Rectal smooth muscle tissue (tissue), 1 donor: ENCODE measurements around the gene ARL13B.

Source experiments
- H3K27ac ChIP-seq: one replicate; pipeline ENCODE4 v1.7.0; 2013; ENCODE audit warnings: low read depth, low read length, inconsistent platforms
- H3K27me3 ChIP-seq: one replicate; pipeline ENCODE4 v1.7.0; 2013; ENCODE audit warnings: low read length; ENCODE audit not compliant: control insufficient read depth, insufficient read depth
- H3K36me3 ChIP-seq: one replicate; pipeline ENCODE4 v1.7.0; 2013; ENCODE audit warnings: low read length; ENCODE audit not compliant: control insufficient read depth, insufficient read depth
- H3K4me1 ChIP-seq: one replicate; pipeline ENCODE4 v1.7.0; 2013; ENCODE audit warnings: low read length; ENCODE audit not compliant: control insufficient read depth, insufficient read depth
- H3K4me3 ChIP-seq: one replicate; pipeline ENCODE4 v1.7.0; 2013; ENCODE audit warnings: low read length
- H3K9ac ChIP-seq: one replicate; pipeline ENCODE4 v1.7.0; 2013; ENCODE audit warnings: low read length

The ARL13B gene

GRCh38 chr3:93973131-93974126 is 6.5 kb upstream of the ARL13B start, which contains the start of gene PROS1:
TSS of gene PROS1 (minus strand) at chr3:93973896. CDS start at chr3:93973749, 147 bp downstream.
- peak within 1 kb of the TSS; percentile 84 for H3K27ac ChIP-seq
- H3K9ac ChIP-seq: peak within 1 kb of the TSS; percentile 16
- no peaks in the 10 kb centered on the region for H3K4me1 ChIP-seq
- H3K27me3 ChIP-seq: no peaks in the 10 kb centered on the region
- H3K36me3 ChIP-seq: no peaks in the 10 kb centered on the region
- H3K4me3 ChIP-seq: peak within 1 kb of the TSS; percentile 54

GRCh38 chr3:93981649-93982048 is 1.7 kb downstream of the ARL13B start:
- H3K27ac ChIP-seq: no peak overlapping the region
- H3K36me3 ChIP-seq: no peaks in the 10 kb centered on the region
- peaks cover 2% of the 10 kb centered on the region for H3K4me1 ChIP-seq
- H3K27me3 ChIP-seq: no peaks in the 10 kb centered on the region
- no peak overlapping the region for H3K4me3 ChIP-seq
- no peak overlapping the region for H3K9ac ChIP-seq

GRCh38 chr3:93983408-93983807 is 3.5 kb downstream of the ARL13B start:
- Histone ChIP-seq H3K4me3 (no peak overlapping the region), H3K4me1 (peaks cover 2% of the 10 kb centered on the region), H3K27ac (no peak overlapping the region)

GRCh38 chr3:93984618-93985017 is 4.7 kb downstream of the ARL13B start:
- no peak overlapping the region for H3K27ac ChIP-seq
- H3K4me1 ChIP-seq: peaks cover 2% of the 10 kb centered on the region
- H3K4me3 ChIP-seq: no peak overlapping the region
- H3K36me3 ChIP-seq: no peaks in the 10 kb centered on the region
- no peaks in the 10 kb centered on the region for H3K27me3 ChIP-seq
- no peak overlapping the region for H3K9ac ChIP-seq

More at GRCh38 chr3:93983408-93983807, 3.5 kb downstream of the ARL13B start:
- H3K9ac ChIP-seq: no peak overlapping the region
- H3K36me3 ChIP-seq: no peaks in the 10 kb centered on the region
- no peaks in the 10 kb centered on the region for H3K27me3 ChIP-seq

GRCh38 chr3:93988283-93988682 is 8.3 kb downstream of the ARL13B start:
- Histone ChIP-seq H3K27me3 (no peaks in the 10 kb centered on the region), H3K4me1 (no peaks in the 10 kb centered on the region), H3K9ac (no peak overlapping the region), H3K36me3 (no peaks in the 10 kb centered on the region), H3K27ac (no peak overlapping the region), H3K4me3 (no peak overlapping the region)

- Histone ChIP-seq H3K36me3 (no peaks in the 10 kb centered on the region), H3K27ac (no peak overlapping the region), H3K4me3 (no peak overlapping the region), H3K27me3 (no peaks in the 10 kb centered on the region), H3K9ac (no peak overlapping the region), H3K4me1 (no peaks in the 10 kb centered on the region)
Measured at GRCh38 chr3:93988764-93989163, 8.8 kb downstream of the ARL13B start.

GRCh38 chr3:93989241-93989640 is 9.3 kb downstream of the ARL13B start:
- Histone ChIP-seq H3K27ac (no peak overlapping the region), H3K9ac (no peak overlapping the region), H3K36me3 (no peaks in the 10 kb centered on the region), H3K4me3 (no peak overlapping the region), H3K27me3 (no peaks in the 10 kb centered on the region), H3K4me1 (no peaks in the 10 kb centered on the region)

GRCh38 chr3:93991631-93992030 is 11.7 kb downstream of the ARL13B start:
- no peaks in the 10 kb centered on the region for H3K4me1 ChIP-seq
- H3K4me3 ChIP-seq: no peak overlapping the region
- no peaks in the 10 kb centered on the region for H3K36me3 ChIP-seq
- no peak overlapping the region for H3K9ac ChIP-seq
- H3K27ac ChIP-seq: no peak overlapping the region
- H3K27me3 ChIP-seq: no peaks in the 10 kb centered on the region

- Histone ChIP-seq H3K4me1 (no peaks in the 10 kb centered on the region), H3K27me3 (no peaks in the 10 kb centered on the region), H3K36me3 (no peaks in the 10 kb centered on the region), H3K9ac (no peak overlapping the region), H3K27ac (no peak overlapping the region), H3K4me3 (no peak overlapping the region)
Measured at GRCh38 chr3:93992207-93992606, 12.3 kb downstream of the ARL13B start.

- Histone ChIP-seq H3K27ac (no peak overlapping the region), H3K9ac (no peak overlapping the region), H3K27me3 (no peaks in the 10 kb centered on the region), H3K36me3 (no peaks in the 10 kb centered on the region), H3K4me1 (no peaks in the 10 kb centered on the region), H3K4me3 (no peak overlapping the region)
Measured at GRCh38 chr3:93994056-93994455, 14.1 kb downstream of the ARL13B start.

GRCh38 chr3:94001191-94001590 is 21.2 kb downstream of the ARL13B start:
- no peak overlapping the region for H3K27ac ChIP-seq
- H3K4me1 ChIP-seq: no peaks in the 10 kb centered on the region
- no peaks in the 10 kb centered on the region for H3K27me3 ChIP-seq
- no peaks in the 10 kb centered on the region for H3K36me3 ChIP-seq
- no peak overlapping the region for H3K4me3 ChIP-seq
- H3K9ac ChIP-seq: no peak overlapping the region

GRCh38 chr3:94001827-94002495 is 22.0 kb downstream of the ARL13B start:
- Histone ChIP-seq H3K27me3 (no peaks in the 10 kb centered on the region), H3K27ac (no peak overlapping the region)

More at GRCh38 chr3:94001827-94002495, 22.0 kb downstream of the ARL13B start:
- Histone ChIP-seq H3K4me1 (no peaks in the 10 kb centered on the region), H3K9ac (no peak overlapping the region), H3K4me3 (no peak overlapping the region), H3K36me3 (no peaks in the 10 kb centered on the region)
